ENCODE data around the gene SP5.
"Not testable (repeated sequence)": the region's sequence is repeated elsewhere in the genome, so short reads cannot be mapped to it uniquely, and the experiment has no call there.

SP5 gene

GRCh38 chr2:170715062-170715931 is at the start of gene SP5:
SP5 (plus strand) TSS chr2:170715337; CDS start chr2:170715513, 176 bp downstream.
- peak; percentile 39 for DNase-seq (ENCODE audit: low spot score)

DNA sequence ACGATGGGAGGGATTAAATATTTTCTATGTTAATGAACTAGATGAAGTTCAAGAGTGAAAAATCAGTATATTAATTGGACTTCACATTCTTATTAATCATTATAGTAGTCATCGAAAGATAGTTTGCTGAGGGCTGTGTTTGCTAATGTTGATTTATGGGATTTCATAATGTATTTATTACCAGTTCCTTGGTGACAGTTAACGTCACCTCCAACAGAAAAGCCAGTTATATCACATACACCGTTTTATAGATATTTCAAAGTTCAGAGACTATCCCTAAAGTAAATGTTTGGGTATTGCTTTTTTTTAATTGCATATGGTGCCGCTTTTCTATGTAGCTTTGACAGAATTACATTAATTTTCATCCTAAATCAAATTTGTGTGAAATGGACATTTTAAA is 49.4 kb upstream of the SP5 start:
- DNase-seq (ENCODE audit: low spot score) = no peak

DNA sequence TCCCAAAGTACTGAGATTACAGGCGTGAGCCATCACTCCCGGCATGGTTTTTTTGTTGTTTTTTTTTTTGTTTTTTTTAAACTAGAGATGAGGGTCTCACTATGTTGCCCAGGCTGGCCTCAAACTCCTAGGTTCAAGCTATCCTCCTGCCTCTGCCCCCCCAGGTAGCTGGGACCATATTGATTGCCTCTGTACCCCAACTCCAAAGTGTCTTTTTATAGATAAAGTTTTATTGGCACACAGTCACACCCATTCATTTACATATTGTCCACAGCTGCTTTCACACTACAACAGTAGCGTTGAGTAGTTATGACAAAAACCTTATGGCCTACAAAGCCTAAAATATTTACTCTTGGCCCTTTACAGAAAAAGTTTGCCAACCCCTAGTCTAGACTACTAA is 45.2 kb upstream of the SP5 start:
- no peak for DNase-seq (ENCODE audit: low spot score)

DNA sequence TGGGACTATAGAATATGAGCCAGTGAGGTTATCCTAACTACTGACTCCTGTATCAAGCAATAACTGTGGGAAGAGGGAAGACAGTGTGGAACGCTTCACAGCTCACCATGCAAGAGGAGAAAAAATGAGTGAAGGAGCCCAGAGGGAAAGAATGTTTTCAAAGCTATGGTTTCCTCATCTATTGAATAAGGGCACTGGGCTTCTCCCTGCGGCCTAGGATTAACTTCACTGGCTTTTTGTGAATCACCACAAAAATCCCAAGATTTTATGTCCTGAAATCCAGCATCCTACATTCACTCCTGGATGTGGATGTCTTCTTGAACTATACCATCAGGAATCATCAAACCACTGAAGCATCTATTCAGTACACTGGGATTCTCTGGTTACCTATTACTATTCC is 44.5 kb upstream of the SP5 start:
- no peak for DNase-seq (ENCODE audit: low spot score)

DNA sequence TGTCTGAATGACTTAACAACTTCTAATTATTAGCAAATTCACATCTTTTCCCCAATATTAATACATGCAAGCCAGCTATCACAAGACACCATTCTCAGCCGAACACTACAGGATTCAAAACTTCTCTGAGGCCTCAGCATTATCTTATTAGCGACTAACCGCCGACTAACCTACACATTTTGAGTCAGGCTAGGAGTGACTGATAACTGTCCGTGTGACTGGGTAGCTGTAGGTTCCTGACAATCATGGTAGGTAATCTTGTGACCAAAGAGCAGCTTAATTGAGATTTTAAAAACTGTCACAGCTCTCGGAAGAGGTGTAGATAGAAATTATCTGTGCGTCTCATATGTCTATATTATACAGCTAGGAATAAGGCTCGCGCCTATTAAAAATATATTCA is 44.1 kb upstream of the SP5 start:
- DNase-seq (ENCODE audit: low spot score) = no peak

GRCh38 chr2:170674282-170674681 is 40.9 kb upstream of the SP5 start:
- not testable (repeated sequence) for DNase-seq (ENCODE audit: low spot score)

- DNase-seq (ENCODE audit: low spot score) = no peak
Measured at GRCh38 chr2:170675701-170676100, 39.4 kb upstream of the SP5 start.

DNA sequence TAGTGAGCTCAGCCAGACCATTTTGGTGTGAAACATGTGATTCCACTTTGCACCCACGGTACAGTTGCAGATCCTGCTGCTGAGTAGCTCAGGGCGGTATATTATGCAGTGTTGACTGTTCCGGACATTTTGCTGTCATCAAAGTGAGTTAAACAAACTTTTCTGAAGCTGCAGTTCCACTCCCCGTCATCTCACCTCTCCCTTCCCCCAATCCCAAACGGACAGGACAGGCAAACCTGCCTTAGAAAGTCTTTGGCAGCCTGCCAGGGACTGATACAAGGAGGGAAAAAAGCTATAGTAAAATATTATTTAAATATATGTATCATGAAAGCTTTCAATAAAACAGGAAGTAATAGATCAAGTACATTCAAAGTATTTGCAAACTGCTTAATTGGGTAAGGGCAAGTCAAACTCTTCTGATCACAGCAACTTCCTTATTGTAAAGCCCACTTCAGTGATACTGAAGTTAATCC is 35.5 kb upstream of the SP5 start:
- DNase-seq (ENCODE audit: low spot score) = no peak

- DNase-seq (ENCODE audit: low spot score) = no peak
Measured at GRCh38 chr2:170680172-170680941, 34.8 kb upstream of the SP5 start.

GRCh38 chr2:170681311-170681710 is 33.8 kb upstream of the SP5 start:
- no peak for DNase-seq (ENCODE audit: low spot score)

DNA sequence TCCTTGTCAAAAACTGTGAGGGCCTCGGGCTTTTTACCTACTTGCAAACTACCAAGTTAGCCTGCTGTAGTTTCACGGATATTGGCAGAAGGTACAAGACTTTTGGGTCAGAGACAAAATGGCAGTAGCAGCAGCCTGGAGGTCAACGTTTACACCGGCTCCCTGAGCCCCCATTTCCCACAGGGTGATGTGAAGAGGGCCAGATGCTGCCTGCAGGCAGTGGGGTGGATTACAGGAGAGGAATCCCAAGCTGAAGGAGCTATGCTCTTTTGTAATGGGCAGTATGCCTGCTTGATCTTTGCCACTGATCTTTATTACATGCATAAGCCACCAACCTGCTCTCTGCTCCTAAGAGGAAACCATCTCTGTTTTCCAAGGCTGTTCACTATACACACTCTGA is 29.5 kb upstream of the SP5 start:
- DNase-seq (ENCODE audit: low spot score) = no peak

- no peak for DNase-seq (ENCODE audit: low spot score)
Measured at GRCh38 chr2:170689481-170689880, 25.7 kb upstream of the SP5 start.

- no peak for DNase-seq (ENCODE audit: low spot score)
Measured at GRCh38 chr2:170690640-170691039, 24.5 kb upstream of the SP5 start.

DNA sequence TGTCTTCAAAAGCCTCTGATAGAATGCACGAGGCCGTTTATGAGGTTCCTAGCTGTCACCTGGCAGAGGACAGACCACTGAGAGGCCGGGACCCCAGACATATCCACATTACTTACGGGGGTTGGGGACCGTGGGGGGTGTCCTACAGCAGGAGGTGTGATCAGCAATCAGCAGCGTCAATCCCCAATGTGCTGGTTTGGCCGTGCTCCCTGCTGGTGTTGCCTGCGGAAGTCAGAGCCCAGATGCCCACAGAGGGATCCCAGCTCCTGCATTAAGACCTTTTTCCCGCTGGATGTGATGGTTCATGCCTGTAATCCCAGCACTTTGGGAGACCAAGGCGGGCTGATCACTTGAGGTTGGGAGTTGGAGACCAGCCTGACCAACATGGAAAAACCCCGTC is 20.8 kb upstream of the SP5 start:
- DNase-seq (ENCODE audit: low spot score) = no peak

DNA sequence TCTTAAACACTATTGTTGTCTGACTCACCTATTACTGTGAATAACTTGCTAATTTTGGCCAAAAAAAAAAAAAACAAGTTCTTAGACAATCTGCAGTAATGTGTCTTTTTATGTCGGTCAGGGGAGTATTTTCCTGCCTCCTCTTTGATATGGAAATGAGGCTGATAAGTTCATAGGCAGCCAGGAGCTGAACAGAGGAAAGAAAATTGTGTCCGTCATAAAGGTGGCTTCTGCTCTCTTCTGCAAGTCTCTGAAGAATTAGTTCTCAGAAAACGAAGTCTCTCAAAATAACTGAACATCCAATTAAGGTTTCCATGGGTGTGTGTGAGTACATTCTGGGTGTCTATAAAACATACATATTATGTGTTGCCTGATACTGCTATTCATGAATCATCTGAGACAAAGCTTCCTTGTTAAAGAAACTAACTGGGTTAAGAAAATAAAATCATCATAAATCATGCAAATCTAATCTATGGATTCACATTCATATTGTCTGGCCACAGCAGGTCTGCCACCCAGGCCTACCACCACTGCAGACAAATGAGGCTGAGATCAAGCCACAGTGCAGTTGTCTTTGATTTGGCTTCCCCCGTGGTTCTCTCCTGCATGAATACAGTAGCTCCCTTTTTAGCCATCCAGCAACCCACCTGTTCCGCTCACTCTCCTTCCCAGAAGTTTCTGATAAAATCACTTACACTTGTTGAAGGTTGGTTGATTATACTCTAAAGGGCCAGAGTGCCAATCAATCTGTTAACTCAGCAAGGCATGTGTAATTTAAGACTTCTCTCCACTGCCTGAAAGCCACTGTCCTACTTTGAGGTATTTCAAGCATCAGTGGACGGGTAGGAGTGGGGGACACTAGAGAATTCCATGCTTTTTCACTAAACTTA is 19.4 kb upstream of the SP5 start:
- DNase-seq (ENCODE audit: low spot score) = no peak

- no peak for DNase-seq (ENCODE audit: low spot score)
Measured at GRCh38 chr2:170696948-170697347, 18.2 kb upstream of the SP5 start.

DNA sequence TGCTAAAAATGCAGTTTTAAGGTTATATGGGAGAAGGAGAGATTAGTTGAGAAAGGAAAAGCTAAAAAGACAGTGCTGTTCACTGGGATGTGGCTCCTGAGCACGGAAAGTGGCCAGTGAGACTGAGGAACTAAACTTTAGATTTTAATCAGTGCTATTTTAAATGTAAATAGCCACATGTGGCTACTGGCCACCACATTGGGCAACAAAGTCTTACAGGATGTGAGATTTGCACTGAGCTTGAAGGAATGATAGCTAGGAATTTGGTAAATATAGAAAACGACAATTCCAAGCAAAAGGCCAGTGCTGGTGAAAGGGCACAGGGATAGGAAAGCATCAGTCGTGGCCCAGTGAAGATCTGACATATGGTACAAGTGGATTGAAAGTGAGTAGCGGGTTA is 14.1 kb upstream of the SP5 start:
- no peak for DNase-seq (ENCODE audit: low spot score)

DNA sequence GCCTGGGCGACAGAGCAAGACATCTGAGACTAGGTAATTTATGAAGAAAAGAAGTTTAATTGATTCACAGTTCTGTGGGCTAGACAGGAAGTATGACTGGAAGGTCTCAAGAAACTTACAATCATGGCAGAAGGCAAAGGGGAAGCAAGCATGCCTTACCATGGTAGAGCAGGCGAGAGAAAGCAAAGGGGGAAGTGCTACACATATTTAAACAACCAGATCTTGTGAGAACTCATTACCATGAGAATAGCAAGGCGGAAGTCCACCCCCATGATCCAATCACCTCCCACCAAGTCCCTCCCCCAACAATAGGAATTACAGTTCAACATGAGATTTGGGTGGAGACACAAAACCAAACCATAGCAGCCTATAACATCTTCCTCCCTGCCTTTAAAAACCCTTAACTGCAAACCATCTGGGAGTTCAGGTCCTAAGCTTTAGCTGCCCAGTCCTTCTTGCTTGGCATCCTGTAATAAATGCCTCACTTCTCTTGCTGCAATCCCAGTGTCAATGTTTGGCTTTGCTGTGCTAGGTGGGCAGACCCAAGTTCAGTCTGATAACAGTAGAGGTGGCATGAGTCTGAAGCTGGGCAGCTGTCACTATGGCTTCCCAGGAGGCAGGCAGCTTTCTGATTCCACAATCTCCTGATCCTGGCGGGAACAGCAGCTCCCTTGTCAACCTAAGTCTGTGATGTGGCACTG is 11.2 kb upstream of the SP5 start:
- DNase-seq (ENCODE audit: low spot score) = no peak

DNA sequence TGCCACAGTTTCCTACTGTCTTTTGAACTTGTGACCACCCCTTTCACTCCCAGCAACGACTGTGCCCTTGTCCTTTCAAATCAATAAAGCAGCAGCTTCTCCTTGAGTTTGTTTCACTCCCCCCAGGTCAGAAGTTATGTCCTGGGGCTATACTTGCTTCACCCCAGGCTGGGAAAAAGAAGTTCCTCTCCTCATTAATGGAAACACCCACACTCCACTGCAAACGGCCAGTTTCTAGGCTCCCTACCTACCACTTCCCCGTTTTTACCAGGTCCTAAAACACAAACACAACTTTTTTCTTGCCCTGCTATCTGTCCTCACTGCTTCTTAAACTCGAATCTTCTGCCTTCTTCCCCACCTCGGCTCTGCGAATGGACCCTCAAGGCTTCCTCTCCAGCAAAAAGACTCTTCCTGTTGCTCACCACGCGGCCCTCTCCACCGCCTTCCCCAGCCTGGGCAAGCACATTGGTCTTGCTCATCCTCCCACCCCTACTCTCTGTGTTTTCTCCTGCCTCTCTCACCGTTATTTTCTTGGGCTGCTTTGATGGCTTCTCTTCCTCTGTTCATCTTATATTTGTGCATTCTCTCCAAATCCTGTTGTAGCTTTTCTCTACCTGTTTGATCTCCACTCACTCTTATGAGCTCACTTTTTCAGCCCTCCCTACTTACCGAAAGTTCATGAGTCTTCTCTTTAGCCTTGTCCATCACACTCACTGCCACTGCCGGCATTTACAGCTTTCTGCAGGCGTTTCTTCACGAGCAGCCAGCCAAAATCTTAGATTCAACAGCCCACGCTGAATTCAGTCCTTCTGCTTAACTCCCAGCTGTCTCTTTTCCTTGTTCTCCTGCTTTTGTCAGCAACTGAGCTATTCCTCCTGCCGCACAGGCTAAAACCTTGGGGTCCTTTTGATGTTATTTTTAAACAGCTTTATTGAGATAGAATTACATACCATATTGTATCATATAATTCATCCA is 7.0 kb upstream of the SP5 start:
- DNase-seq (ENCODE audit: low spot score) = no peak

DNA sequence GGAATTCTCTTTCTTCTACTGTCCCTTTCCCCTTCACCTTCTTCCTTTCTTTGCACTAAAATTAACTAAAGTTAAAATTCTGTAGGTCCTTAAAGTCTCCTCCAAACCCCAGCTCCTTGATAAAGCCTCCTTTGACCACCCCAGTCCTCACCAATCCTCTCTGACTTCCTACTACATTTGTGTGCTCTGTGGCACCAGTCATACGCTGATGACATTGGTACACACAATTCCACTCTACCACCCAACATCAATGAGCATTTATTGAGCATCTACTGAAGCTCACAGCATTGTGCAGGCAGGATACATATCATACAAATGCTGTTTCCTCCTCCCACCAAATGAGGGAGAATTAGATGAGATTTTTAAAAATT is 4.5 kb upstream of the SP5 start:
- DNase-seq (ENCODE audit: low spot score) = no peak

Measured in CD4-positive, alpha-beta T cell treated with Interleukin-2 at 100 ng/mL for 4 hours (primary cell).